SW 1271 (cell line): ENCODE data around the gene CRTC1.

Source experiments
- DNase-seq, 2 experiments: peaks; one replicate each; lab custom pipeline; 2025; lab: John Stamatoyannopoulos, UW

Gene CRTC1

GRCh38 chr19:18783958-18784785 is 100.7 kb downstream of the CRTC1 start:
- no peak for DNase-seq

- DNase-seq = no peak
Observed at GRCh38 chr19:18784786-18785120, 101.3 kb downstream of the CRTC1 start.

- DNase-seq = peak in 1 of 2 experiments; percentile 22
Observed at GRCh38 chr19:18785179-18786124, 102.0 kb downstream of the CRTC1 start.

- DNase-seq = no peak
Observed at GRCh38 chr19:18788529-18789421, 105.3 kb downstream of the CRTC1 start.

- DNase-seq = no peak
Observed at GRCh38 chr19:18789422-18789869, 106.0 kb downstream of the CRTC1 start.

- DNase-seq = peak in 1 of 2 experiments; percentile 42
Observed at GRCh38 chr19:18789883-18790565, 106.5 kb downstream of the CRTC1 start.

GRCh38 chr19:18790566-18791314 is 107.3 kb downstream of the CRTC1 start, which contains the start of gene COMP:
COMP (minus strand) TSS chr19:18791305; CDS start chr19:18791269, 36 bp downstream.
- no peak for DNase-seq

- DNase-seq = no peak
Observed at GRCh38 chr19:18791315-18791678, 107.8 kb downstream of the CRTC1 start.

GRCh38 chr19:18792661-18793060 is 109.2 kb downstream of the CRTC1 start:
- no peak for DNase-seq

- no peak for DNase-seq
Observed at GRCh38 chr19:18793144-18794028, 109.9 kb downstream of the CRTC1 start.

GRCh38 chr19:18794029-18794313 is 110.5 kb downstream of the CRTC1 start:
- DNase-seq = no peak

- DNase-seq = no peak
Observed at GRCh38 chr19:18794692-18795091, 111.2 kb downstream of the CRTC1 start.

- DNase-seq = no peak
Observed at GRCh38 chr19:18795540-18795939, 112.1 kb downstream of the CRTC1 start.

- DNase-seq = no peak
Observed at GRCh38 chr19:18796239-18796638, 112.8 kb downstream of the CRTC1 start.

GRCh38 chr19:18798384-18799352 is 115.2 kb downstream of the CRTC1 start:
- DNase-seq = no peak

- DNase-seq = no peak
Observed at GRCh38 chr19:18799389-18799970, 116.0 kb downstream of the CRTC1 start.

- no peak for DNase-seq
Observed at GRCh38 chr19:18800079-18800478, 116.6 kb downstream of the CRTC1 start.

- no peak for DNase-seq
Observed at GRCh38 chr19:18800636-18801035, 117.2 kb downstream of the CRTC1 start.
